ENCODE data around the gene RYR2.

Gene RYR2

DNA sequence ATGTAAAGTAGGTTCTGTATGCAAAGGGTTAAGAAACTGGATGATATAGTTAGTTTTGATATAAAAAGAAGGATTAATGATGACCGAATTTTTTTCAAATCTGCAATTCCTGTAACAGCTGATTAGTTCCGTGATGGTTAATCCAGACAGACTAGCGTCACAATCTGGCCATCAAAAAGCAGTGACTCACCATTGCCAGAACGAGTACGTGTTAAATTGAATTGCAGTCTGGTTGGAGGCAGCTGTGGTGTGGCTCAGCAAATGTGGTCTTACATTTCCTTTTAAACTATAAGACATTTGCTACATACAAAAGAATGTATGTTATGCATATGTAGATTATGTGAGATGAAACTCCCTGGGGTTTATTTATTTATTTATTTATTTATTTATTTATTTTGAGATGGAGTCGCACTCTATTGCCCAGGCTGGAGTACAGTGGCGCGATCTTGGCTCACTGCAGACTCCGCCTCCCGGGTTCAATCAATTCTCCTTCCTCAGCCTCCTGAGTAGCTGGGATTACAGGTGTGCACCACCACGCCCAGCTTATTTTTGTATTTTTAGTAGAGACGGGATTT lies 139.8 kb downstream of the RYR2 start:
- TF ChIP-seq, protein P1, sequence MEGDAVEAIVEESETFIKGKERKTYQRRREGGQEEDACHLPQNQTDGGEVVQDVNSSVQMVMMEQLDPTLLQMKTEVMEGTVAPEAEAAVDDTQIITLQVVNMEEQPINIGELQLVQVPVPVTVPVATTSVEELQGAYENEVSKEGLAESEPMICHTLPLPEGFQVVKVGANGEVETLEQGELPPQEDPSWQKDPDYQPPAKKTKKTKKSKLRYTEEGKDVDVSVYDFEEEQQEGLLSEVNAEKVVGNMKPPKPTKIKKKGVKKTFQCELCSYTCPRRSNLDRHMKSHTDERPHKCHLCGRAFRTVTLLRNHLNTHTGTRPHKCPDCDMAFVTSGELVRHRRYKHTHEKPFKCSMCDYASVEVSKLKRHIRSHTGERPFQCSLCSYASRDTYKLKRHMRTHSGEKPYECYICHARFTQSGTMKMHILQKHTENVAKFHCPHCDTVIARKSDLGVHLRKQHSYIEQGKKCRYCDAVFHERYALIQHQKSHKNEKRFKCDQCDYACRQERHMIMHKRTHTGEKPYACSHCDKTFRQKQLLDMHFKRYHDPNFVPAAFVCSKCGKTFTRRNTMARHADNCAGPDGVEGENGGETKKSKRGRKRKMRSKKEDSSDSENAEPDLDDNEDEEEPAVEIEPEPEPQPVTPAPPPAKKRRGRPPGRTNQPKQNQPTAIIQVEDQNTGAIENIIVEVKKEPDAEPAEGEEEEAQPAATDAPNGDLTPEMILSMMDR (IDR thresholded peaks at IDR 0.05; ENCODE audit: low read depth, low read length): no peak
- in situ Hi-C loops (cut with HindIII; ENCODE audit: low sequenced_read_pairs): no loop called here
- no peak overlapping the region for H3K4me3 ChIP-seq (ENCODE audit: low read depth, low read length)
- DNase-seq (ENCODE audit: low read depth, low spot score): no peak

DNA sequence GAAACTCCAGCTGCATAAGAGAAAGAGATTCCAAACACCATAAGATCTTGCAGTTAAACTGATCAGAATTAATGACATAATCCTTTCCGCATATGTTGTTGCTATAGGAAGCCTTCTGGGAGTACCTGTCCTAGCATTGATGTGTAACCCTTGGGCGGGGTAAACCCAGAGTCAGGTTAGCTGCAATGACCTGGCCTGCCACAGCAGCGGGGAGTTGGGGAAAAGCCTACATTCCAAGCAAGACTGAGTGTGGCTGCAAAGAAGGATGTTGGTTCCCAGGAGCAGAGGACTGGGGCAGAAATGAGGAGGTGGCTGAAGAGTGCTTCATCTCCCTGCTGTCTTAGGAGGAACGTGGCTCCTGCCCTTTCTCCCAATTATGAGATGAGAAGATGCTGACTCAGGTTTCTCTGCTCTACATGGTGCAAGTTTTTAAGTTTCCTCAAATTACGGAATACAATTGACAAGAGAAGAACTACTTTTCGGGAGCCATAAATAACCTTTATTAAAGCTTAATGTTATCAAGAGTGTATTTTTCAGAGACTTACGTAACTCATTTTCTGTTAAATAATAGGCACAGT lies 142.1 kb downstream of the RYR2 start:
- DNase-seq (ENCODE audit: low read depth, low spot score): no peak
- TF ChIP-seq, protein P1 (IDR thresholded peaks at IDR 0.05; ENCODE audit: low read depth, low read length): no peak
- H3K4me3 ChIP-seq (ENCODE audit: low read depth, low read length): no peak overlapping the region
- in situ Hi-C loops (cut with HindIII; ENCODE audit: low sequenced_read_pairs): no loop called here

DNA sequence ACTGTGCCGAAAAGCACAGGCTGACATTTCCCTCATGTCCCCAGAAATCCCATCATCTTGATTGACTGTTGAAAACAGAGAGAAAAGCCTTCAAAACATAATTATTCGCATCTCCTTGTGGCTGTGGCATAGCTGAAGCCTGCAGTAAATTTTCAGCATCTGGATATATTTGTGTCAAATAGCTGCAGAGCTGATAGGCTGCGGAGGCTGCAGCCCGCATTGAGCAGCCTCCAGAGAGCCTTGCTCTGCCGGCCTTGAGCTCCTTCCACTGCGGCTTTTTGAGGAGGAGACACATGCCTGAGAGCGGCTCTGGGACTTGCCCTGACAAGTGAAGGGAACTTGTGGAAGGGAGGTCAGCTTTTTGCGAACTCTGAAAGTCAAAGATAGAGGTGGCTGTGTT lies 144.7 kb downstream of the RYR2 start:
- H3K4me3 ChIP-seq (ENCODE audit: low read depth, low read length): no peak overlapping the region
- in situ Hi-C loops (cut with HindIII; ENCODE audit: low sequenced_read_pairs): no loop called here
- TF ChIP-seq, protein P1 (IDR thresholded peaks at IDR 0.05; ENCODE audit: low read depth, low read length): no peak
- no peak for DNase-seq (ENCODE audit: low read depth, low spot score)

GRCh38 chr1:237187842-237188241 lies 145.9 kb downstream of the RYR2 start:
- no peak for DNase-seq (ENCODE audit: low read depth, low spot score)
- TF ChIP-seq, protein P1 (IDR thresholded peaks at IDR 0.05; ENCODE audit: low read depth, low read length): no peak
- no peak overlapping the region for H3K4me3 ChIP-seq (ENCODE audit: low read depth, low read length)
- in situ Hi-C loops (cut with HindIII; ENCODE audit: low sequenced_read_pairs): no loop called here

- in situ Hi-C loops (cut with HindIII; ENCODE audit: low sequenced_read_pairs): no loop called here
- no peak overlapping the region for H3K4me3 ChIP-seq (ENCODE audit: low read depth, low read length)
- no peak for DNase-seq (ENCODE audit: low read depth, low spot score)
- TF ChIP-seq, protein P1 (IDR thresholded peaks at IDR 0.05; ENCODE audit: low read depth, low read length): no peak
Measured at GRCh38 chr1:237191403-237191802, 149.4 kb downstream of the RYR2 start.

DNA sequence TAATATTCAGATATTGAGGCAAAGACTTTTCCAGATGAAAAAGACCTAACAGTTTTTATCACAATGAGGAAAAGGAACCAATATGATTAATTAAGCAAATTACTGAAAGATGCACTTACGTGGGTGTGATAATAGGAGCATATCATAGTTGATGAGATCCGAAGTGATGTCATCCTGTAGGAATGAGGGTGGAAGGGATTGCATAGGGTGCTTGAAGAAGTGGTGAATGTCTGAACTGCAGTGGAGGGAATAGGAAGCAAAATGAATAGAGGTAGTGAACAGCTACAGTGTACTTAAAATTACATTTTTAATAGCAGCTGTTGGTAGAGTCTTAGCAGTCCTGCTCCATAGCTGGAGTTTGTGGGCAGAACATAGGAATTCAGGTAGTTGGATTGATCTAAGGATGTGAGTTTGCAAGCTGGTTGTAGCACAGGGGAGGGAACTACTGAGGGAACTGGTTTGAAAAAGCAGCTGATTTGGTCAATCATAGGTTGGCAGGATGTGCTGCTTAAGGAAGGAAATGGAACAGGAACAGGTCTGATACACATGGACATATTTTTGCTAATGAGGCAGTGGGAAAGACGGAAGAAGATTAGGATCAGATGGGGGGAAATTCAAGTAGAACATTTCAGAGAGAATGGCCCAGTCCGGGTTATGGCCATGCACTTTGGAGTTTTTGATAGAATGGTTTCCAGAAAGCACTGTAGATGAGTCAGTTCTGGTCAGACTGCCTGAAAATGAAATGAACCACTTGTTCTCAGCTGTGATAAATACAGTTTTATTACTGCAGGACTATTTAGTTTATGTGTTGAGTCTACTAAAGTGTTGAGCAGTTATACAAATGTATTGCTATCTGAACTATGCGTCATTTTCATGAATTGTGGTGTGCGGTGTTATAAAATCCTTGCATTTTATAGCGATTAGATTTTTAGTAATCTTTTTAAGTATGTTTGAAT lies 155.8 kb downstream of the RYR2 start:
- H3K4me3 ChIP-seq (ENCODE audit: low read depth, low read length): no peak overlapping the region
- in situ Hi-C loops (cut with HindIII; ENCODE audit: low sequenced_read_pairs): no loop called here
- TF ChIP-seq, protein P1 (IDR thresholded peaks at IDR 0.05; ENCODE audit: low read depth, low read length): no peak
- DNase-seq (ENCODE audit: low read depth, low spot score): no peak

Data from astrocyte of the spinal cord (primary cell).